Measurements from ENCODE around the gene TMOD1.
"Not testable (repeated sequence)": the region's sequence is repeated elsewhere in the genome, so short reads cannot be mapped to it uniquely, and the experiment has no call there.

Gene TMOD1

GRCh38 chr9:97501177-97501971 is at the start of gene TMOD1:
TMOD1 (plus strand) TSS chr9:97501666; CDS start chr9:97524189, 22,523 bp downstream.
- DNase-seq (ENCODE audit: insufficient read length, low spot score) (peak; percentile 84), FAIRE-seq (peak; percentile 4)

DNA sequence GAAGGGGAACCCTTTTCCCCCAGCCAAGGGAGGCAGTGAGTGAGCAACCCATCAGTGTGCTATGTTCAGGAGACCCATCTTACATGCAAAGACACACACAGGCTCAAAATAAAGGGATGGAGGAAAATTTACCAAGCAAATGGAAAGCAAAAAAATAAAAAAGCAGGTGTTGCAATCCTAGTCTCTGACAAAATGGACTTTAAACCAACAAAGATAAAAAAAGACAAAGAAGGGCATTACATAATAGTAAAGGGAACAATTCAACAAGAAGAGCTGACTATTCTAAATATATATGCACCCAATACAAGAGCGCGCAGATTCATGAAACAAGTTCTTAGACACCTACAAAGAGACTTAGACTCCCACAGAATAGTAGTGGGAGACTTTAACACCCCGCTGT is 47.9 kb upstream of the TMOD1 start:
- DNase-seq (ENCODE audit: insufficient read length, low spot score); FAIRE-seq: not testable (repeated sequence)

DNA sequence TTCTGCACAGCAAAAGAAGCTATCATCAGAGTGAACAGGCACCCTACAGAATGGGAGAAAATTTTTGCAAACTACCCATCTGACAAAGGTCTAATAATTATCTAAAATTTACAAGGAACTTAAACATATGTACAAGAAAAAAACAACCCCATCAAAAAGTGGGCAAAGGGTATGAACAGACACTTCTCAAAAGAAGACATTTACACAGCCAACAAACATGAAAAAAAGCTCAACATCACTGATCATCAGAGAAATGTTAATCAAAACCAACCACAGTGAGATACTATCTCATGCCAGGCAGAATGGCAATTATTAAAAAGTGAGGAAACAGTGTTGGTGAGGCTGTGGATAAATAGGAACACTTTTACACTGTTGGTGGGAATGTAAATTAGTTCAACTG is 44.6 kb upstream of the TMOD1 start:
- not testable (repeated sequence) for FAIRE-seq

DNA sequence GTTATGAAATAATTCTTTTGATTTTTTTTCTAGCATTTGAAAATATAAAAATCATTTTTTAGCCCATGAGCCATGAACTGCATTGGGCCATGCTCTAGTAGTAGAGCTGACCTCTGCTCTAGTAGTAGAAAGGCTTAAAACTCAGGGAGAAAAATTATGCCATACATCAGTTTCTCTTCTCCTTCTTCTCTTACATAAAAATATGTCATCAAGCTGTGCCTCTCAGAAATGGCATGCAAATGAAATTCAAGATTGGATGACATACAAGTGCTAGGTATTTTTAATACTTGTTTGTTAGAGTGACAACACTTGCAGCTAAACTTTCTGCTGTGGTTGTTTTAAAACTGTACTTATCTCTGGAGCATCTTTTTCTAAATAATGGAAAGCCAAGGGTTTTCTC is 42.1 kb upstream of the TMOD1 start:
- FAIRE-seq (no peak), DNase-seq (ENCODE audit: insufficient read length, low spot score) (no peak)

More for the DNA sequence above, 44.6 kb upstream of the TMOD1 start:
- not testable (repeated sequence) for DNase-seq (ENCODE audit: insufficient read length, low spot score)

DNA sequence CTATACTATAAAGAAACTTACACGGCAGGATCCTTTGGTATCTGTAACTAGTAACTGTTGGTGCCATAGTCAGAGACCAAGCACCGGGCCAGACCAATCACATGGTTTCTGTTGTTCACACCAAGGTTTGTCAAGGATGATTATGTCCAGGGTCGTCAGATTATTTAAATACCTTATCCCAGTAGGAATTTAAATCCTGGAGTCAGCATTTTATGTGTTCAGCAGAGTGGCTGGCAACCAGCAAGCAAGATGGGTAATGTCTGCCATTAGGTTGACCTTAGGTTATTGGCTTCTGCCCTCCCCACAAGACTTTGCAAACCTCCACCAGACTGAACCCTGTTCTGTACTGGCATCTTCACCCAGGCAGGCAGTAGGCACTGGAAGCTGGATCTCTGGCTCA is 39.3 kb upstream of the TMOD1 start:
- DNase-seq (ENCODE audit: insufficient read length, low spot score) (no peak), FAIRE-seq (no peak)

DNA sequence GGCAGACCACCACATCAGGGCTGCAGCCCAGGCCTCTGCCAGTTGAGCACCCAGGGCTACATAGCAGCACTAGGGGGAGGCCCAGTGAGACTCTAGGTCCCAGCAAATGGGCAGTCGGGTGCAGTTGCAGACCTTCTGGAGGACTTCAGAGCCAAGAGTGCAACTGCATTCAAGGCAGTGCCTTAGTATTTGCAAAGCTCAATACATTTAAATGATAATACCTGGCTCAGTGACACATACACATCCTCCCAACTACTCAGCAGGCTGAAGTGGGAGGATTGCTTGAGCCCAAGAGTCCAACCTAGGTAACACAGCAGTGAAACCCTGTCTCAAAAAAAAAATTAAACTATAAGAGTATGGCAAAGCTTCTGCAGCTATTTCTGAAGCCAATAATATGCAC is 38.6 kb upstream of the TMOD1 start:
- FAIRE-seq (no peak), DNase-seq (ENCODE audit: insufficient read length, low spot score) (no peak)

GRCh38 chr9:97468658-97469448 is 32.6 kb upstream of the TMOD1 start:
- FAIRE-seq (peak; percentile 90), DNase-seq (ENCODE audit: insufficient read length, low spot score) (peak; percentile 67)

- no peak for DNase-seq (ENCODE audit: insufficient read length, low spot score)
- no peak for FAIRE-seq
These were observed 31.4 kb upstream of the TMOD1 start for GRCh38 chr9:97470076-97470475.

DNA sequence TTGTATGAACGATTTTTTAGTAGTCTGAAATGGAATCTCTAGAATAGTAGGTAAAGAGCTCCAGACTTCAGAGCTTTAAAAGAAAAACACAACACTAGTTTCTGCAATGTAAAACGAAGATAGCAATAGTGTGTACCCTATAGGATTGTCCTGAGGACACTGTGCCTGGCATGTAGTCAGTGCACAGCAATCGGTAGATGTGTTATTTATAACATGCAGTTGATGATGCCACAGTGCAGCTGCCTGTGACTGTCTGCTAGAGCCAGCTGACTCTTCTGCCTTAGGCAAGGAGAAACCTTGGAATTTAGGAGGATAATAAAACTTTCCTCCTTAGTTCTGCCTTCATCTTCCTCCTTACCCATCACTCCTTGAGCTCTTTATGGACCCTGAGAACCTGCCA is 27.7 kb upstream of the TMOD1 start:
- no peak for FAIRE-seq
- no peak for DNase-seq (ENCODE audit: insufficient read length, low spot score)

- DNase-seq (ENCODE audit: insufficient read length, low spot score) = no peak
- no peak for FAIRE-seq
These were observed 27.0 kb upstream of the TMOD1 start for GRCh38 chr9:97474372-97474925.

DNA sequence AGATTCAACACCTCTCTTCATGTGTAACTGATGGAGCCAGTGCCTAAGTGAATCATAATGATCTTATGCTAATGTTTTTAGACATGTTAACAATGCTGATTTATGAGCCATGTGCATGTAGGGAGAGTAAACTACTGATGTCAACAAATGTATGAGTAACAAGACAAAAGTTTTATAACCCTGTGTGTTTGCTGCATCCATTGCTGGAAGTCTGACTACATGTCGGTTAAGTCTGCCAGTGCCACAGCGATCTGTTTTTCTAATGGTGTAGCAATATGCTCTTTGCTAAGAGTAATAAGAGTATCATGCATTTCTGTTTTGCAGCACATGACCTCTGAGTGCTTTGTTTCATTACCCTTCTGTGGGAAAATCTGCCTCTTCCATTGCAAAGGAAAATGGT is 26.4 kb upstream of the TMOD1 start:
- DNase-seq (ENCODE audit: insufficient read length, low spot score) = no peak
- no peak for FAIRE-seq

DNA sequence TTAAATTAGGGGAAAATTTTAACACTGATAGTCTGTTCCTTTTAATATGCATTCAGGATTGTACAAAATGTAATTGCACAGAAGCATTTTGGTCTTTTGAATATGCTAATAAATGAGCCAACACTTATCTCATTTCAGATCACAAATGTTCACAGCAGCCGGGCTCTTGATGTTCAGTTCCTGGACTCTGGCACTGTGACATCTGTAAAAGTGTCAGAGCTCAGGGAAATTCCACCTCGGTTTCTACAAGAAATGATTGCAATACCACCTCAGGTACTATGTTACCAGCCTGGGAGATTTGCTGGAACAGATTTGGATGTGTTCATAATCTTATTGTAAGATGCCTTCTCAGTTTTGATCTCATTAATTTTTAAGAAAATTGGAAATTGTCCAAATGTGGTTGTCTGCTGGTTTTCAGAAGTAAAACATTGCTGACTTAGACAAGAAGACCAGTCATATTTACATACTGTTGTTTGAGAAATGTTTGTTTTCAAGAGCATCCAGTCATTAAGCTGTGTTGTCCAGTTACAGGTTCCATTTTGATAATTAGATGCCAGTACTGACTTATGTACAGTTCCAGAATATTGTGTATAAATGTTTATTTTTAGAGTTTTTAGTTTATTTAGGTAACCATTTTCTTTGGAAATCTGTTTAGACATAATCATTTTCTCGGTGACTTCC is 23.0 kb upstream of the TMOD1 start:
- DNase-seq (ENCODE audit: insufficient read length, low spot score) = no peak
- FAIRE-seq = no peak

GRCh38 chr9:97479496-97480159 is 21.8 kb upstream of the TMOD1 start:
- DNase-seq (ENCODE audit: insufficient read length, low spot score) (no peak), FAIRE-seq (no peak)

GRCh38 chr9:97480174-97480573 is 21.3 kb upstream of the TMOD1 start:
- DNase-seq (ENCODE audit: insufficient read length, low spot score) (no peak), FAIRE-seq (no peak)

GRCh38 chr9:97480749-97481148 is 20.7 kb upstream of the TMOD1 start:
- FAIRE-seq (no peak), DNase-seq (ENCODE audit: insufficient read length, low spot score) (no peak)

DNA sequence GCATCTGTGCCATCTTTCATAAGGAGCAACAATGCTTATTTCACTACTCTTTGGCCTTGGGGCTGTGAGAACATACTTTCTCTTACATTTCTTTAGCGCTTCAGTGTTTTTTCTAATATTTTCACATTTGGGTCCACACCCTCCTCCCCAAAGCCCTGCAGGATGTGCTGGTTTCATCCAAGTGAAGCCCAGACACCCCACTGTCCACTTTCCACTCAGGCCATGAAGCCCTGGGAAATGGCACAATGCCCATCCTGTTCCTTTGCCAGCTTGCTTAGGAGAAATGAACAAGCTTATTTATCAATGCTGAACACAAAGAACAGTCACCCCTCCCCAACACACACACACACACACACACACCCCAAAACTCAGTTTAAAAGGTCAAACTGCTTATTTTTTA is 17.3 kb upstream of the TMOD1 start:
- no peak for FAIRE-seq
- no peak for DNase-seq (ENCODE audit: insufficient read length, low spot score)

DNA sequence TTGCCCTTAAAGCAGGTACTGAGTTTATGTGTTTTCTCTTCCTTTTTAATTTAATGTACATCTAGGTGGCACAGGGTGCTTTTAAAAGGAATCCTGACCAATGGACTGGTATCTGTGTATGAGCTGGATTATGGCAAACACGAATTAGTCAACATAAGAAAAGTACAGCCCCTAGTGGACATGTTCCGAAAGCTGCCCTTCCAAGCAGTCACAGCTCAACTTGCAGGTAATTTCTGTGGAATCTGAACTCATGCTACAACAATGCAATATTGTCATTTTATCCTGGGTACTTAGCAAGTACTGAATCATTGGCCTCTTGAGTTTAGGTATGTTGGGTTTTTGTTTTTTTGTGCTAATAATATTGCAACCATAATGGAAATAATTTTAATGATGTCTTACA is 14.4 kb upstream of the TMOD1 start:
- FAIRE-seq = no peak

GRCh38 chr9:97487861-97488260 is 13.6 kb upstream of the TMOD1 start:
- FAIRE-seq (no peak), DNase-seq (ENCODE audit: insufficient read length, low spot score) (no peak)

More for the DNA sequence above, 14.4 kb upstream of the TMOD1 start:
- DNase-seq (ENCODE audit: insufficient read length, low spot score) = no peak

- FAIRE-seq (no peak), DNase-seq (ENCODE audit: insufficient read length, low spot score) (no peak)
These were observed 10.1 kb upstream of the TMOD1 start for GRCh38 chr9:97491216-97491999.

Measured in GM19239 (cell line).